LHCN-M2 (cell line): ENCODE results near the gene MYH15. TPM values are rescaled to one million over a fixed set of nuclear protein-coding genes. Genes with fewer than 3 reads are reported as not detected.

Experiments used
- DNase-seq: peaks from one replicate; pipeline ENCODE4 v3.0.0-alpha.2; 2012; ENCODE audit warnings: low read depth
- polyA plus RNA-seq: library from polyadenylated mRNA; unstranded; fragments of >200 nt; gene quantifications from one replicate; pipeline ENCODE4 v1.2.1, GENCODE V29; 2012; ENCODE audit warnings: missing spikeins
- total RNA-seq: library from RNA; depleted of rRNA; stranded (reverse); fragments of >200 nt; gene quantifications from 2 replicates; pipeline ENCODE4 v1.2.3, GENCODE V29; 2014; rRNA removed

The MYH15 gene
- 5.2 and 5.6 TPM in 2 replicates for total RNA-seq
- polyA plus RNA-seq: 0.22 TPM

GRCh38 chr3:108510496-108510895 is at the start of gene MYH15:
TSS of gene MYH15 (minus strand) at chr3:108510596. CDS start at chr3:108510530, 66 bp downstream.
- no peak for DNase-seq

DNA sequence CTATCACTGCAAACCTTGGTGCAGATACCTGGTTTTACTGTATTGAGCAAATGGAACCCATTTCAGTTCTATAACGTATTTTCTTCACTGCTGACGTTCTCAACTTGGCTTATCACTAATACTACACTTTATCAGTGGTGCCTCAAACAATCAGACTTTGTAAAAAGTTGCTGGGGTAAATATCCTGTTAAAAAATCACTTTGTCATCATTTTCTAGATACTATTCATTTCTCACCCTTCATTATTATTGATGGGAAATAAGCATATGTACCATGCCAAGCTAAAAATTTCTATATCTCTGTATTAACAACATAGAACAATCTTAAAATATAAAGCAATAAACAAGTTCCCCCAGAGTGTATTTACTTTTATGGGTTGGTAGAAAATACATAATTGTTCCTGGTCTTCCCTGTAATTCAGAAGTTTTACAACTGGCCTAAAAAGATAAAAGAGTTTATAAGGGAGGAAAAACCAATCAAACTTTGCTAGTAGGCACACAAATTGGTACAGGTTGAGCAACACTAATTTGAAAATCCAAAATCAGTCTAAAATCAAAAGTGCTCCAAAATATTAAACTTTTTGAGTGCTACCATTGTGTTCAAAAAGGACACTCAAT is 45.7 kb upstream of the MYH15 start:
- DNase-seq: no peak

DNA sequence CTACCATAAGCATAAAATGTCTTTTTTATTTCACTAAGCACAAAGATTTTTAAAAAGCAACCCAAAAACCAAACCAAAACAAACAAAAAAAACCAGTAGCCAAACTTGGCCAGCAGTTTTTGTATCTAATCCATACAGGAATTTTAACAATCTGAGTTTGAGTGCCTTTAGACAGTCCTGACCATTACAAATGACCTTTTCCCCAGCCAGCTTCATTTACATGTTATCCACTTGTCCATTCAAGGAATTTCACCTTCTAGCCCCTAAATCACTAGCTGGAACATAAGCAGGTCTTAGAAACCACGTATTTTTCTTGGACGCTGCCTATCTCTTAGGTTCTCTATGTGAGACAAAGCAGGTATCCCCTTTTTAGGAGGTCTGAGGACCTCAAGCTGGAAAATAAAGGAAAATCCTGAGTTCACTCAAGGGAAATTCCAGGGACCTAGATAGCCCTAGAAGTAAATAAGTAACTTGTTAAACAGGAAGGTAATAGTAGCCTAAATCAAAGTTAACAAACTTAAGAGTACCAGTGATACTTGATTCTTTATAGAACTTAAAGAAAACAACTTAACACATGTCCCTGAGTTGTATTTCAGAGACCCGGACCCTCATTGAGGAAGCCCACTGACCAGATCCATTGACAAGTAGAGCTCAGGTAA is 44.6 kb upstream of the MYH15 start:
- DNase-seq: no peak

GRCh38 chr3:108554229-108554628 is 43.8 kb upstream of the MYH15 start:
- DNase-seq: no peak

GRCh38 chr3:108552267-108553159 is 42.1 kb upstream of the MYH15 start:
- peak; percentile 47 for DNase-seq

GRCh38 chr3:108548886-108549285 is 38.5 kb upstream of the MYH15 start:
- DNase-seq: no peak

GRCh38 chr3:108548304-108548703 is 37.9 kb upstream of the MYH15 start:
- DNase-seq: peak; percentile 20

GRCh38 chr3:108546692-108547091 is 36.3 kb upstream of the MYH15 start:
- DNase-seq: no peak

- DNase-seq: no peak
These were observed 35.9 kb upstream of the MYH15 start for GRCh38 chr3:108546247-108546646.

DNA sequence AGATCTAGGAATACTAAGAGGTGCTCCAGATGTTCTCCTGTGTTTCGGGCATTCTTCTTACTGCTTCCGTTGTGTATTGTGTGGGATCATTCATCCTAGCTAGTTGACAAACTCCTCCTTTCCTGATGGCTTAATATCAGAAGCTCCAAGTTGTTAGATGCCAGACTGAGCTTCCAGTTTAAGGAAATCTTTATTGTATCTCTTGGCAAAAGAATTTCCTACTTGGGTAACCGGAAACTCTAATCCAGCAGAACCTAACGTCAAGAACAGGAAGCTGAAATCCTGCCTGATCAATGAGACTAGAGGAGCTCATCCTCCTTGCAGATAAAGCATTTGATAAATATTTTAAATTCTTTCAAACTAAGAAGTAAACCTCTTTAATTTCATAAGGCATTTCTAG is 27.7 kb upstream of the MYH15 start:
- DNase-seq: no peak

- no peak for DNase-seq
These were observed 18.3 kb upstream of the MYH15 start for GRCh38 chr3:108528459-108529252.

DNA sequence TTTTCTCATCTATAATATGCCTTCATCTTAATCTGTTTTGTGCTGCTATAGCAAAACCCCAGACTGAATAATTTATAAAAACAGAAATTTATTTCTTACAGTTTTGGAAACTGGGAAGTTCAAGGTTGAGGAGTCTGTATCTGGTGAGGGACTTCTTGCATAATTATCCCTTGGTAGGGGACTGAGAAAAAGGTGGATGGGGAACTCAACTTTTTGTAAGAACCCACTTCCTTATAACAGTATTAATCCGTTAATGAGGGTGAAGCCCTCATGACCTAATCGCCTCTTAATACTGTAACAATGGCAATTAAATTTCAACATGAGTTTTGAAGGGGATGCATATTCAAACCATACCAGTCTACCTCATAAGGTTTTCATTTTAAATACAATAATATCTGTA is 17.4 kb upstream of the MYH15 start:
- no peak for DNase-seq

DNA sequence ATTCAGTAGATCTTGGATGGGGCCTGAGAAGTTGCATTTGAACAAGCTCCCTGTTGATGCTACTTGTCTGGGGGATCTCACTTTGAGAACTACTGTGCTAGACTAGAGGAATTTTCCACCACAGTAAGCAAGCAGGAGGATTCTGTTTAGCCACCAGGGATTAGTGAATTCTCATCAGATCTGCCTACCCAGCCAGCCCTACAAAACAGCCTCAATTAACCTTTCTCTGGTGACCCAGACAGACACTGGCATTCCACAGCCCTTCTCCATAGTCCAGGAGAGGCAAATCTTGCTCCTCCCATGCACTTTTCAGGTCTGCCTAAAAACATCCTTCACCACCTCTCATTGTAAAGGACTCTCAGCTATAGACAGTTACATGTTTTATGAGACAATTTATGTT is 16.7 kb upstream of the MYH15 start:
- no peak for DNase-seq

GRCh38 chr3:108525971-108526370 is 15.6 kb upstream of the MYH15 start:
- DNase-seq: no peak

DNA sequence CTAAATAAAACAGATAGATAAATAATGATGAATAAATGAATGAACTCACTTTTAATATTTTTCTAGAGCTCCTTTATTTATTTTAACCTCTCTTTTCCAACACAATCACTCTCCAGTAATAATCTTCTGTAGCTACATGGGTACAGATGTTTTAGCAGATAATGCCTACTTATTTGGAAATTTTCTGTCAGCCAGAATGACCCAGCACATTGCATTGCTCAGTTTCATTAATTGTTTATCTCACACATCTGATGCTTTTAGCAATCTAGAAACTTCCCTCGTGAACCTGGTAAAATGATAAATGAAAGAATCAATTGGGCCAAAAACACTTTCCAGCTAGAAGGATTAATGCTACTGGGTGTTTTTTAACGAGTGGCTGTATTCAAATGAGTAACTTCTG is 14.9 kb upstream of the MYH15 start:
- DNase-seq: no peak

DNA sequence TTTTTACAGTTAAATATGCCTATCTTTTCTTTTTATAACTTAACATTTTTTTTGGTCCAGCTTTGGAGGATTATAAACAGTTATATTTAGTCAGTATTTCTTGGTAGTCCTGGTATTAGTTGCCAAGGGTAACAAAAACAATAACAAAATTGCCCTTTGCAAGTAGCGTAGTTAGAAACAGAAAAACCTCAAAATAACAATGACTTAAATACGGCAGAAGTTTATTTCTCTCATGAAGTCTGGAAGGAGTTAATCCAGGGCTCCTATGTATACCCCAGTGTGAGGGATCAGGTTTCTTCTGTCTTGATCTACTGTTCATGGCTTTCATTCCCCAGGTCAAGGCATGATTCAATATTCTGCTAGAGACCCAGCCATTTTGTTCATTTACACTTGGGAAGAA is 14.1 kb upstream of the MYH15 start:
- DNase-seq: peak; percentile 66

- DNase-seq: no peak
These were observed 8.5 kb upstream of the MYH15 start for GRCh38 chr3:108518895-108519294.

GRCh38 chr3:108516881-108517280 is 6.5 kb upstream of the MYH15 start:
- DNase-seq: no peak

DNA sequence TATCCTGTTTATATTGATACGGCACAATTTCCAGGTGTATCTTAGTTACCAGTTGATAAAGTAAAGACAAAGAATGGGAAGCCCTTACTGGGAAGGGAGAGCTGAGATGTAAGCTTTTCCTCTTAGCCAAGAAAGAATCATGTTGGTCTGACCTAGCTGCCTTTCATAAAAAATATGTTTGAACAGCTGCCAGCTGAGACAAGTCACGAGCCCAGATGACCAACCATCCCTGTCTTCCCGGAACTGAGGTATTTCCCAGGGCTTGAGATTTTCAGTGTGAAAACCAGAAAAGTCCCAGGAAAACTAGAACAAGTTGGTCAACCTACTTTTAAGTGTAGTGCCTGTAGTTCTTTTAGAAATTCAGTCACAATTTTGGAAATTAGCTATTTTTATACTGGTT is 3.6 kb upstream of the MYH15 start:
- peak; percentile 78 for DNase-seq

GRCh38 chr3:108512671-108513070 is 2.3 kb upstream of the MYH15 start:
- no peak for DNase-seq

GRCh38 chr3:108511490-108511889 is 1.1 kb upstream of the MYH15 start:
- no peak for DNase-seq

DNA sequence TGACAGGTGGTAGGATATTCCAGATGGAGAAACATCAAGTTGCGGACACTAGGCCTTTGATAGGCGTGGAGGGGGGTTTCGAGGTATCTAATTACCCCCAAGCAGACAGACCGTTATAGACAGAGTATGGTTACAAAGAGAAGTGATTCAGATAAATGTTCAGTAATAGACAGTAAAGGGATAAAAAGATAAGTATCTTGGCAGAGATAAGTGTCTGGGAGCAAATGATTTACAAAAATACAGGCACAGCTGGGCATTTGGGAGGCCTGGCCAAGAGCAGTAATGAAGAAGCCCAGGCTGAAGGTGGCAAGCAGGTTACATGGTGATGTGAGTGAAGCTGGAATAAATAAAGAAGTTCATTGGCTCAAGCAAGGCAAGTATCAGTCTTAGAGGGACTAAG is 659 bp upstream of the MYH15 start:
- no peak for DNase-seq
